SH-SY5Y (cell line): ENCODE data around the gene COL13A1.

Source experiments
- GATA2 ChIP-seq: IDR thresholded peaks from 2 replicates; pipeline ENCODE4 v1.6.1; 2011; ENCODE audit warnings: mild to moderate bottlenecking, low read depth, low read length
- GATA3 ChIP-seq: IDR thresholded peaks from 2 replicates; pipeline ENCODE4 v1.6.1; 2011; ENCODE audit warnings: low read depth, mild to moderate bottlenecking, low read length, moderate library complexity

GRCh38 chr10:69853064-69853463, 51.4 kb downstream of the COL13A1 start:
- TF ChIP-seq GATA2: no peak
- TF ChIP-seq GATA3: no peak
